A549 (cell line): ENCODE data around the gene CREB5. TPM values are rescaled to one million over a fixed set of nuclear protein-coding genes. Genes with fewer than 3 reads are reported as not detected.

Experiments
- ATAC-seq, 2 experiments: fragments of 200-7000 bp in 1 of 2; fragments of >200 bp in 1 of 2; cut with Nextera tagmentation in 1 of 2; cut with Tn5 transposase in 1 of 2; 3 replicates each; pipeline versions ENCODE4 v1.8.0 to v1.9.1; 2018 to 2020; ENCODE audit warnings: mild to moderate bottlenecking in 1 of 2, moderate library complexity in 1 of 2
- CTCF ChIA-PET: fragments of 300-600 bp; sonication (Branson Sonifier 250); formaldehyde crosslinking; extraction: SDS; loops from one replicate; lab custom pipeline; 2021; ENCODE audit warnings: antibody characterized with exemption, inconsistent platforms; lab: Yijun Ruan, JAX
- POLR2A ChIA-PET: fragments of 350-600 bp; formaldehyde crosslinking; extraction: SDS; loops from one replicate; lab custom pipeline; 2021; ENCODE audit warnings: antibody characterized with exemption, inconsistent platforms; lab: Yijun Ruan, JAX
- DNase-seq, 2 experiments: peaks; one replicate each; pipeline versions ENCODE4 v3.0.0 to v3.0.0-alpha.2; 2011 to 2016; ENCODE audit warnings: low read depth in 1 of 2, low spot score in 1 of 2
- FAIRE-seq: peaks from 2 replicates; lab custom pipeline; 2011; peaks lifted over from hg19 to GRCh38; lab: Jason Lieb, UNC
- H3K27ac ChIP-seq, 2 experiments: fragments of >200 bp; sonication (Bioruptor Twin); formaldehyde crosslinking; 3 replicates each; pipeline ENCODE4 v1.5.1; 2016 to 2017
- H3K4me1 ChIP-seq: fragments of >200 bp; sonication (Bioruptor Twin); formaldehyde crosslinking; 3 replicates; pipeline ENCODE4 v1.6.1; 2016
- H3K4me2 ChIP-seq: fragments of >200 bp; sonication (Bioruptor Twin); formaldehyde crosslinking; 3 replicates; pipeline ENCODE4 v1.6.1; 2016
- H3K4me3 ChIP-seq: fragments of >200 bp; sonication (Bioruptor Twin); formaldehyde crosslinking; 3 replicates; pipeline ENCODE4 v1.5.1; 2016
- H3K9me3 ChIP-seq: fragments of >200 bp; sonication (Bioruptor Twin); formaldehyde crosslinking; 3 replicates; pipeline ENCODE4 v1.6.1; 2016
- CHD4 ChIP-seq: fragments of 200-600 bp; sonication (generic); IDR thresholded peaks from 2 replicates; pipeline ENCODE4 v1.6.1; 2016; ENCODE audit warnings: antibody characterized with exemption, mild to moderate bottlenecking, borderline replicate concordance
- EHF ChIP-seq: fragments of 250-450 bp; sonication (Bioruptor Pico); IDR thresholded peaks from 2 replicates; pipeline ENCODE4 v1.5.0; 2020; ENCODE audit warnings: mild to moderate bottlenecking
- ELK1 ChIP-seq: fragments of 150-350 bp; IDR thresholded peaks from 2 replicates; pipeline ENCODE4 v1.6.1; 2014; ENCODE audit warnings: low read depth, mild to moderate bottlenecking, low read length
- EP300 ChIP-seq, 2 experiments: fragments of >200 bp; sonication (Bioruptor Twin); formaldehyde crosslinking; IDR thresholded peaks; 2 replicates in 1 of 2; 3 replicates in 1 of 2; pipeline ENCODE4 v1.6.1; 2016 to 2017
- FOSL2 ChIP-seq, 2 experiments: fragments of 450-650 bp in 1 of 2; fragments of >200 bp in 1 of 2; sonication (Bioruptor Twin) in 1 of 2; formaldehyde crosslinking; IDR thresholded peaks; 2 replicates each; pipeline versions ENCODE4 v1.5.0 to v1.6.1; 2016 to 2020; ENCODE audit warnings: mild to moderate bottlenecking in 1 of 2, moderate library complexity in 1 of 2
- FOXS1 ChIP-seq: fragments of 250-450 bp; sonication (Bioruptor Pico); IDR thresholded peaks from 2 replicates; pipeline ENCODE4 v1.5.0; 2020; ENCODE audit warnings: mild to moderate bottlenecking, moderate library complexity
- HES2 ChIP-seq: fragments of >200 bp; sonication (Bioruptor Twin); formaldehyde crosslinking; IDR thresholded peaks from 2 replicates; pipeline ENCODE4 v1.6.1; 2016
- HMGXB4 ChIP-seq: fragments of 250-450 bp; sonication (Bioruptor Pico); IDR thresholded peaks from 2 replicates; pipeline ENCODE4 v1.5.0; 2021; ENCODE audit warnings: mild to moderate bottlenecking, moderate library complexity, borderline replicate concordance
- HOXB5 ChIP-seq: fragments of 250-450 bp; sonication (Bioruptor Pico); IDR thresholded peaks from 2 replicates; pipeline ENCODE4 v1.5.0; 2020; ENCODE audit warnings: mild to moderate bottlenecking, moderate library complexity
- KDM1A ChIP-seq: fragments of 200-600 bp; sonication (generic); IDR thresholded peaks from 2 replicates; pipeline ENCODE4 v1.6.1; 2016; ENCODE audit warnings: low read depth, mild to moderate bottlenecking
- MAFK ChIP-seq: fragments of 450-650 bp; IDR thresholded peaks from 2 replicates; pipeline ENCODE4 v1.6.1; 2014; ENCODE audit not compliant: partially characterized antibody
- MAX ChIP-seq: IDR thresholded peaks from 2 replicates; pipeline ENCODE4 v1.6.1; 2012
- MYC ChIP-seq: IDR thresholded peaks from 2 replicates; pipeline ENCODE4 v1.6.1; 2012; ENCODE audit warnings: mild to moderate bottlenecking, inconsistent platforms, low read length, improper control_type of control experiment, borderline replicate concordance
- NPAS2 ChIP-seq: fragments of 250-450 bp; sonication (Bioruptor Pico); IDR thresholded peaks from 2 replicates; pipeline ENCODE4 v1.8.0; 2022; ENCODE audit warnings: mild to moderate bottlenecking, moderate library complexity, borderline replicate concordance
- NR3C1 ChIP-seq: fragments of >200 bp; sonication (Bioruptor Twin); formaldehyde crosslinking; IDR thresholded peaks from 3 replicates; pipeline ENCODE4 v1.6.1; 2017
- PHF8 ChIP-seq: fragments of 200-600 bp; sonication (generic); IDR thresholded peaks from 2 replicates; pipeline ENCODE4 v1.6.1; 2016; ENCODE audit warnings: low read depth, mild to moderate bottlenecking, antibody characterized with exemption, moderate library complexity, borderline replicate concordance
- RAD21 ChIP-seq, 2 experiments: fragments of >200 bp in 1 of 2; sonication (Bioruptor Twin) in 1 of 2; formaldehyde crosslinking in 1 of 2; IDR thresholded peaks in 1 of 2; conservative IDR thresholded peaks in 1 of 2; 2 replicates in 1 of 2; 3 replicates in 1 of 2; pipeline ENCODE4 v1.6.1; 2012 to 2018; ENCODE audit warnings: inconsistent platforms in 1 of 2
- RARB ChIP-seq: fragments of 250-450 bp; sonication (Bioruptor Pico); IDR thresholded peaks from 2 replicates; pipeline ENCODE4 v1.8.0; 2021; ENCODE audit warnings: mild to moderate bottlenecking, moderate library complexity
- RFX5 ChIP-seq: fragments of 450-650 bp; IDR thresholded peaks from 2 replicates; pipeline ENCODE4 v1.7.1; 2014; ENCODE audit warnings: antibody characterized with exemption, mild to moderate bottlenecking, moderate library complexity
- RNF2 ChIP-seq: fragments of 200-600 bp; sonication (generic); IDR thresholded peaks from 2 replicates; pipeline ENCODE4 v1.6.1; 2016; ENCODE audit warnings: low read depth, mild to moderate bottlenecking, antibody characterized with exemption, moderate library complexity, borderline replicate concordance
- SMC3 ChIP-seq: fragments of >200 bp; sonication (Bioruptor Twin); formaldehyde crosslinking; IDR thresholded peaks from 3 replicates; pipeline ENCODE4 v1.6.1; 2018; ENCODE audit warnings: inconsistent platforms
- SREBF2 ChIP-seq: fragments of 450-650 bp; IDR thresholded peaks from 2 replicates; pipeline ENCODE4 v1.6.1; 2014; ENCODE audit warnings: mild to moderate bottlenecking, moderate library complexity
- ZFP36 ChIP-seq: fragments of 450-650 bp; IDR thresholded peaks from 2 replicates; pipeline ENCODE4 v1.6.1; 2014; ENCODE audit warnings: borderline replicate concordance; ENCODE audit not compliant: partially characterized antibody
- WGBS: methylation state at CpG from one replicate; pipeline ENCODE4 v1.1.6; 2017; ENCODE audit errors: missing lambda C conversion rate; 5-methylcytosine and 5-hydroxymethylcytosine counted together
- polyA plus RNA-seq, 4 experiments: library from polyadenylated mRNA; depleted of rRNA in 3 of 4; stranded (reverse); fragments of >200 nt; fragmentation: RNase III in 1 of 4; extraction: RNeasy Plus Mini Kit Qiagen cat#74134 plus additional on column Dnase treatment in 1 of 4; gene quantifications; 2 replicates in 3 of 4; 3 replicates in 1 of 4; pipeline ENCODE4 v1.2.3, GENCODE V29; 2011 to 2017

The CREB5 gene
- polyA plus RNA-seq, 2 of the 4 experiments (the other 2 are of a cell fraction) = 0.61 to 1.5 TPM

- H3K9me3 ChIP-seq = no peaks in the 10 kb centered on the region
- FAIRE-seq = no peak
- 48% methylated on average over 2 of the region's 2 CpGs for WGBS
These were observed 116.6 kb downstream of the CREB5 start for GRCh38 chr7:28528899-28529298.

GRCh38 chr7:28529755-28530154, 117.4 kb downstream of the CREB5 start:
- WGBS = 66% methylated on average over 2 of the region's 2 CpGs
- DNase-seq (no peak), ATAC-seq (no peak), FAIRE-seq (no peak)
- H3K9me3 ChIP-seq = no peaks in the 10 kb centered on the region
- H3K27ac ChIP-seq = no peak overlapping the region
- POLR2A ChIA-PET = no interaction called here
- no peak overlapping the region for H3K4me3 ChIP-seq
- H3K4me1 ChIP-seq = peaks cover 14% of the 10 kb centered on the region
- no peak overlapping the region for H3K4me2 ChIP-seq
- CTCF ChIA-PET = interaction anchor here (0.9 kb wide), 1 partner anchor 9 kb away, joined by 3 read pairs; no protein-coding TSS in a partner anchor
- no peak for TF ChIP-seq FOSL2 (IDR thresholded peaks at IDR 0.05)
- no peak for TF ChIP-seq FOSL2 (CRISPR knock-in tag; IDR thresholded peaks at IDR 0.05)
- TF ChIP-seq HES2 = no peak
- TF ChIP-seq HOXB5 (CRISPR knock-in tag) = no peak
- TF ChIP-seq EHF (CRISPR knock-in tag) = no peak
- no peak for TF ChIP-seq CHD4
- TF ChIP-seq ZFP36 = no peak
- TF ChIP-seq MYC = no peak
- TF ChIP-seq, all 56 proteins: peak for 0

More at GRCh38 chr7:28528899-28529298, 116.6 kb downstream of the CREB5 start:
- ATAC-seq = no peak
- no peak overlapping the region for H3K4me3 ChIP-seq
- no peak overlapping the region for H3K27ac ChIP-seq
- CTCF ChIA-PET = no interaction called here
- DNase-seq = no peak
- TF ChIP-seq RARB (CRISPR knock-in tag) (no peak), KDM1A (no peak), FOXS1 (no peak), MYC (no peak), ELK1 (no peak), EHF (CRISPR knock-in tag) (no peak), RAD21 (conservative IDR thresholded peaks at IDR 0.05 in 1 of 2, IDR thresholded peaks at IDR 0.05 in 1 of 2) (no peak), SREBF2 (no peak), NR3C1 (no peak), MAFK (no peak), SMC3 (no peak), HES2 (no peak), HMGXB4 (CRISPR knock-in tag) (no peak), EP300 (IDR thresholded peaks at IDR 0.05) (no peak), RFX5 (no peak), NPAS2 (CRISPR knock-in tag) (no peak), PHF8 (no peak), MAX (no peak), RNF2 (no peak)
- POLR2A ChIA-PET = no interaction called here
- H3K4me1 ChIP-seq = peaks cover 6% of the 10 kb centered on the region; the same call in 2 of the 3 replicates
- H3K4me2 ChIP-seq = no peak overlapping the region
